Measurements from ENCODE around the gene VANGL2.

Gene VANGL2

GRCh38 chr1:160371346-160371631 lies 29.1 kb upstream of the VANGL2 start:
- H3K4me3 ChIP-seq (ENCODE audit: low read depth, low read length), result no peak overlapping the region
- in situ Hi-C loops (cut with HindIII; ENCODE audit: low pct_ligation_motif_present, low sequenced_read_pairs), result no loop called here
- H3K27ac ChIP-seq, result no peak overlapping the region
- H3K36me3 ChIP-seq (replicated peaks), result no peaks in the 10 kb centered on the region
- H3K27me3 ChIP-seq (replicated peaks), result no peaks in the 10 kb centered on the region
- TF ChIP-seq CTCF (IDR thresholded peaks at IDR 0.05; ENCODE audit: low read depth, low read length, missing control alignments), result no peak
- no peak for DNase-seq

GRCh38 chr1:160371756-160372155 lies 28.6 kb upstream of the VANGL2 start:
- H3K27ac ChIP-seq, result no peak overlapping the region
- DNase-seq, result no peak
- in situ Hi-C loops (cut with HindIII; ENCODE audit: low pct_ligation_motif_present, low sequenced_read_pairs), result no loop called here
- no peaks in the 10 kb centered on the region for H3K27me3 ChIP-seq (replicated peaks)
- TF ChIP-seq CTCF (IDR thresholded peaks at IDR 0.05; ENCODE audit: low read depth, low read length, missing control alignments), result no peak
- H3K36me3 ChIP-seq (replicated peaks), result no peaks in the 10 kb centered on the region
- H3K4me3 ChIP-seq (ENCODE audit: low read depth, low read length), result no peak overlapping the region

GRCh38 chr1:160373696-160374095 lies 26.7 kb upstream of the VANGL2 start:
- DNase-seq, result no peak
- in situ Hi-C loops (cut with HindIII; ENCODE audit: low pct_ligation_motif_present, low sequenced_read_pairs), result no loop called here
- H3K4me3 ChIP-seq (ENCODE audit: low read depth, low read length), result no peak overlapping the region

GRCh38 chr1:160374306-160375110 lies 25.9 kb upstream of the VANGL2 start:
- in situ Hi-C loops (cut with HindIII; ENCODE audit: low pct_ligation_motif_present, low sequenced_read_pairs), result no loop called here
- no peak for DNase-seq
- Histone ChIP-seq H3K36me3 (replicated peaks) (no peaks in the 10 kb centered on the region), H3K4me3 (ENCODE audit: low read depth, low read length) (no peak overlapping the region), H3K27ac (no peak overlapping the region), H3K27me3 (replicated peaks) (no peaks in the 10 kb centered on the region)
- TF ChIP-seq CTCF (IDR thresholded peaks at IDR 0.05; ENCODE audit: low read depth, low read length, missing control alignments), result no peak

More at GRCh38 chr1:160373696-160374095, 26.7 kb upstream of the VANGL2 start:
- Histone ChIP-seq H3K36me3 (replicated peaks) (no peaks in the 10 kb centered on the region), H3K27me3 (replicated peaks) (no peaks in the 10 kb centered on the region), H3K27ac (no peak overlapping the region)
- TF ChIP-seq CTCF (IDR thresholded peaks at IDR 0.05; ENCODE audit: low read depth, low read length, missing control alignments), result no peak

GRCh38 chr1:160375788-160376524 lies 24.4 kb upstream of the VANGL2 start:
- Histone ChIP-seq H3K27ac (no peak overlapping the region), H3K4me3 (ENCODE audit: low read depth, low read length) (no peak overlapping the region), H3K27me3 (replicated peaks) (no peaks in the 10 kb centered on the region), H3K36me3 (replicated peaks) (no peaks in the 10 kb centered on the region)
- in situ Hi-C loops (cut with HindIII; ENCODE audit: low pct_ligation_motif_present, low sequenced_read_pairs), result no loop called here
- DNase-seq, result peak; percentile 30
- TF ChIP-seq CTCF (IDR thresholded peaks at IDR 0.05; ENCODE audit: low read depth, low read length, missing control alignments), result no peak
